H1 (cell line): ENCODE measurements around the gene CFAP221. TPM values are rescaled to one million over a fixed set of nuclear protein-coding genes. Genes with fewer than 3 reads are reported as not detected.
A peak's percentile ranks its signal among the peaks of the same experiment; 100 is the strongest.

Experiments used
- CTCF ChIA-PET: fragments of 300-600 bp; sonication (Branson Sonifier 250); formaldehyde crosslinking; loops from one replicate; lab custom pipeline; 2021; ENCODE audit not compliant: partially characterized antibody; lab: Charles Lee
- POLR2A ChIA-PET: fragments of 300-600 bp; sonication (Branson Sonifier 250); formaldehyde crosslinking; loops from one replicate; lab custom pipeline; 2021; ENCODE audit warnings: inconsistent platforms; ENCODE audit not compliant: partially characterized antibody; lab: Charles Lee
- DNase-seq, 2 experiments: peaks; one replicate each; pipeline versions ENCODE4 v3.0.0 to v3.0.0-alpha.2; 2010 to 2022; ENCODE audit warnings: low spot score in 2 of 2, low read depth in 1 of 2, mixed read lengths in 1 of 2
- FAIRE-seq: peaks from 2 replicates; lab custom pipeline; 2011; peaks lifted over from hg19 to GRCh38; lab: Jason Lieb, UNC
- H2AFZ ChIP-seq: 2 replicates; pipeline ENCODE4 v1.8.1; 2012; ENCODE audit warnings: low read length, inconsistent platforms
- H2AK5ac ChIP-seq: 2 replicates; pipeline ENCODE4 v1.6.1; 2013; ENCODE audit warnings: low read depth, low read length
- H2BK120ac ChIP-seq: replicated peaks from 2 replicates; pipeline ENCODE3; 2013; ENCODE audit warnings: low read depth, low read length, inconsistent platforms
- H2BK12ac ChIP-seq: 2 replicates; pipeline ENCODE4 v1.6.1; 2013; ENCODE audit warnings: low read depth, low read length
- H2BK15ac ChIP-seq: 2 replicates; pipeline ENCODE4 v1.6.1; 2013; ENCODE audit warnings: low read length
- H2BK20ac ChIP-seq: 2 replicates; pipeline ENCODE4 v1.6.1; 2013; ENCODE audit warnings: low read length
- H2BK5ac ChIP-seq: 2 replicates; pipeline ENCODE4 v1.6.1; 2013; ENCODE audit warnings: low read depth, low read length
- H3K14ac ChIP-seq: 2 replicates; pipeline ENCODE4 v1.6.1; 2013; ENCODE audit warnings: inconsistent platforms; ENCODE audit not compliant: insufficient read length
- H3K18ac ChIP-seq: 2 replicates; pipeline ENCODE4 v1.6.1; 2013; ENCODE audit warnings: low read length; ENCODE audit errors: extremely low read depth
- H3K23ac ChIP-seq: 2 replicates; pipeline ENCODE4 v1.6.1; 2013; ENCODE audit warnings: inconsistent platforms; ENCODE audit not compliant: insufficient read length
- H3K23me2 ChIP-seq: 2 replicates; pipeline ENCODE4 v1.6.1; 2013; ENCODE audit warnings: low read depth, low read length
- H3K27ac ChIP-seq: 2 replicates; pipeline ENCODE4 v1.6.1; 2011; ENCODE audit warnings: low read depth, low read length, inconsistent platforms
- H3K27me3 ChIP-seq, 4 experiments: replicated peaks in 1 of 4; 1 replicate in 1 of 4; 2 replicates in 3 of 4; pipeline versions ENCODE4 v1.6.1 to v1.8.1; 2011 to 2013; ENCODE audit warnings: low read length in 3 of 4, mild to moderate bottlenecking in 3 of 4, inconsistent platforms in 2 of 4, mixed read lengths in 2 of 4, moderate library complexity in 1 of 4; ENCODE audit not compliant: control insufficient read depth in 3 of 4, insufficient read depth in 3 of 4; ENCODE audit errors: extremely low read depth in 1 of 4
- H3K36me3 ChIP-seq, 4 experiments: 2 replicates each; pipeline versions ENCODE4 v1.6.1 to v1.8.1; 2011 to 2013; ENCODE audit warnings: mild to moderate bottlenecking in 4 of 4, low read length in 3 of 4, moderate library complexity in 2 of 4, control low read depth in 1 of 4, inconsistent platforms in 1 of 4; ENCODE audit not compliant: insufficient read depth in 4 of 4, control insufficient read depth in 2 of 4
- H3K4ac ChIP-seq: replicated peaks from 2 replicates; pipeline ENCODE3; 2013; ENCODE audit warnings: low read length, low read depth, mixed read lengths, inconsistent platforms; ENCODE audit not compliant: insufficient read length
- H3K4me1 ChIP-seq, 4 experiments: replicated peaks in 1 of 4; 1 replicate in 1 of 4; 2 replicates in 3 of 4; pipeline versions ENCODE4 v1.6.1 to v1.8.1; 2011 to 2013; ENCODE audit warnings: low read length in 3 of 4, inconsistent platforms in 2 of 4, mixed read lengths in 1 of 4; ENCODE audit not compliant: insufficient read depth in 4 of 4, control insufficient read depth in 3 of 4
- H3K4me2 ChIP-seq, 2 experiments: 2 replicates each; pipeline versions ENCODE4 v1.6.1 to v1.8.1; 2011 to 2013; ENCODE audit warnings: low read depth in 2 of 2, low read length in 2 of 2, control low read depth in 1 of 2, inconsistent platforms in 1 of 2, mild to moderate bottlenecking in 1 of 2; ENCODE audit not compliant: insufficient read depth in 1 of 2
- H3K4me3 ChIP-seq, 4 experiments: fragments of 200-600, 300-600 bp in 1 of 4; sonication (generic), shearing (Covaris generic), sonication (Bioruptor Twin) in 1 of 4; 2 replicates each; pipeline versions ENCODE4 v1.5.1 to v1.8.1; 2011 to 2016; ENCODE audit warnings: low read length in 4 of 4, low read depth in 3 of 4, control low read depth in 2 of 4, inconsistent platforms in 2 of 4, mild to moderate bottlenecking in 2 of 4, mixed read lengths in 1 of 4, moderate library complexity in 1 of 4; ENCODE audit not compliant: insufficient read depth in 2 of 4; ENCODE audit errors: extremely low read depth in 1 of 4
- H3K56ac ChIP-seq: replicated peaks from 2 replicates; pipeline ENCODE3; 2013; ENCODE audit warnings: low read depth, mild to moderate bottlenecking, mixed read lengths, low read length, inconsistent platforms; ENCODE audit not compliant: insufficient read length
- H3K79me1 ChIP-seq: 2 replicates; pipeline ENCODE4 v1.6.1; 2013; ENCODE audit warnings: low read depth, low read length, control low read depth
- H3K79me2 ChIP-seq, 2 experiments: 2 replicates each; pipeline versions ENCODE4 v1.6.1 to v1.8.1; 2012 to 2013; ENCODE audit warnings: low read length in 2 of 2, mild to moderate bottlenecking in 2 of 2, inconsistent platforms in 1 of 2; ENCODE audit not compliant: insufficient read depth in 2 of 2, control insufficient read depth in 1 of 2
- H3K9ac ChIP-seq, 4 experiments: replicated peaks in 1 of 4; 1 replicate in 1 of 4; 2 replicates in 3 of 4; pipeline versions ENCODE4 v1.6.1 to v1.8.1; 2011 to 2013; ENCODE audit warnings: low read depth in 3 of 4, low read length in 3 of 4, control low read depth in 2 of 4, mild to moderate bottlenecking in 2 of 4, moderate library complexity in 2 of 4, inconsistent platforms in 1 of 4; ENCODE audit errors: extremely low read depth in 1 of 4
- H3K9me3 ChIP-seq, 2 experiments: 2 replicates each; pipeline versions ENCODE4 v1.6.1 to v1.8.1; 2012 to 2013; ENCODE audit warnings: mild to moderate bottlenecking in 2 of 2, moderate library complexity in 2 of 2, control low read depth in 1 of 2, inconsistent platforms in 1 of 2, low read depth in 1 of 2, low read length in 1 of 2, mixed read lengths in 1 of 2; ENCODE audit not compliant: insufficient read depth in 2 of 2
- H4K20me1 ChIP-seq, 2 experiments: replicated peaks in 1 of 2; 2 replicates each; pipeline versions ENCODE3 to v1.8.1; 2011 to 2013; ENCODE audit warnings: inconsistent platforms in 2 of 2, low read length in 2 of 2, mild to moderate bottlenecking in 1 of 2; ENCODE audit not compliant: insufficient read depth in 2 of 2, control insufficient read depth in 1 of 2
- H4K5ac ChIP-seq: 2 replicates; pipeline ENCODE4 v1.6.1; 2013; ENCODE audit warnings: low read length, low read depth, mixed read lengths, inconsistent platforms; ENCODE audit not compliant: insufficient read length
- H4K8ac ChIP-seq: 2 replicates; pipeline ENCODE4 v1.8.0; 2013; ENCODE audit warnings: mild to moderate bottlenecking, moderate library complexity, low read length, inconsistent platforms; ENCODE audit not compliant: insufficient read depth; ENCODE audit errors: extremely low read depth
- H4K91ac ChIP-seq: replicated peaks from 2 replicates; pipeline ENCODE3; 2013; ENCODE audit warnings: low read length, mixed read lengths, inconsistent platforms; ENCODE audit not compliant: insufficient read length
- BRCA1 ChIP-seq: IDR thresholded peaks from 2 replicates; pipeline ENCODE4 v1.6.1; 2012; ENCODE audit warnings: low read depth, low read length, improper control_type of control experiment
- CHD2 ChIP-seq: IDR thresholded peaks from 2 replicates; pipeline ENCODE4 v1.6.1; 2012; ENCODE audit warnings: low read length, improper control_type of control experiment
- PHF8 ChIP-seq: fragments of 200-600 bp; sonication (generic); conservative IDR thresholded peaks from 2 replicates; pipeline ENCODE4 v1.7.1; 2012; ENCODE audit warnings: low read depth, mild to moderate bottlenecking, inconsistent platforms, low read length, moderate library complexity
- POU5F1 ChIP-seq: IDR thresholded peaks from 2 replicates; pipeline ENCODE4 v1.6.1; 2011; ENCODE audit warnings: low read depth, mild to moderate bottlenecking, low read length, moderate library complexity
- SP4 ChIP-seq: IDR thresholded peaks from 2 replicates; pipeline ENCODE4 v1.6.1; 2012; ENCODE audit warnings: low read length, inconsistent platforms
- SRF ChIP-seq: IDR thresholded peaks from 2 replicates; pipeline ENCODE4 v1.6.1; 2011; ENCODE audit warnings: mild to moderate bottlenecking, low read depth, low read length, moderate library complexity
- YY1 ChIP-seq: IDR thresholded peaks from 2 replicates; pipeline ENCODE4 v1.6.1; 2011; ENCODE audit warnings: low read depth, mild to moderate bottlenecking, low read length
- WGBS, 2 experiments: shearing (Covaris generic) in 1 of 2; methylation state at CpG; one replicate each; pipeline versions ENCODE4 v1.1.6 to v1.1.7; 2013 to 2015; ENCODE audit warnings: low lambda C conversion rate in 2 of 2, mixed read lengths in 2 of 2, inconsistent platforms in 1 of 2, low coverage in 1 of 2, missing lambda C conversion rate in 1 of 2; ENCODE audit not compliant: insufficient replicate concordance in 2 of 2, insufficient coverage in 1 of 2, insufficient read length in 1 of 2; ENCODE audit errors: extremely low coverage in 1 of 2, missing lambda C conversion rate in 1 of 2; 5-methylcytosine and 5-hydroxymethylcytosine counted together
- polyA plus RNA-seq, 7 experiments: library from polyadenylated mRNA; depleted of rRNA in 3 of 7; stranded (reverse) in 5 of 7; unstranded in 2 of 7; fragments of >200 nt in 5 of 7; fragments of 200-250 nt in 2 of 7; gene quantifications; 1 replicate in 5 of 7; 2 replicates in 1 of 7; 4 replicates in 1 of 7; pipeline versions ENCODE4 v1.2.1 to v1.2.3, GENCODE V29; 2011 to 2013; ENCODE audit warnings: missing spikeins in 2 of 7, mixed read lengths in 2 of 7
- total RNA-seq: library from RNA; stranded (reverse); fragmentation: NEBNext Ultra II Directional; extraction: Animal tissue kit (Norgen Biotek cat#: 25700); gene quantifications from 2 replicates; pipeline ENCODE4 v1.2.1, GENCODE V29; 2021

Gene CFAP221
- total and polyA plus RNA-seq, 2 of the 8 experiments (the other 6 are each of a cell fraction or from before 2014, with no cell fraction given): 0.14 to 0.71 TPM

- POLR2A ChIA-PET: no interaction called here
- no peaks in the 10 kb centered on the region for H3K23me2 ChIP-seq
- no peak overlapping the region for H4K91ac ChIP-seq
- H3K56ac ChIP-seq: no peak overlapping the region
- H2BK20ac ChIP-seq: no peak overlapping the region
- no peak overlapping the region for H3K4me3 ChIP-seq
- CTCF ChIA-PET: interaction anchor here (0.8 kb wide), 1 partner anchor 18 kb away, joined by 3 read pairs; no protein-coding TSS in a partner anchor
- no peak overlapping the region for H3K23ac ChIP-seq
- H4K8ac ChIP-seq: no peak overlapping the region
- H4K20me1 ChIP-seq: no peaks in the 10 kb centered on the region
- no peak overlapping the region for H3K4ac ChIP-seq
- no peak for TF ChIP-seq PHF8
- no peak for TF ChIP-seq CHD2
- TF ChIP-seq SP4: no peak
- no peak for TF ChIP-seq BRCA1
- TF ChIP-seq YY1: no peak
- no peak for TF ChIP-seq SRF
- TF ChIP-seq POU5F1: no peak
- no peak overlapping the region for H3K9ac ChIP-seq
- no peaks in the 10 kb centered on the region for H3K27me3 ChIP-seq
- no peak overlapping the region for H4K5ac ChIP-seq
- no peaks in the 10 kb centered on the region for H3K36me3 ChIP-seq
- no peak overlapping the region for H2BK5ac ChIP-seq
- no peak for FAIRE-seq
- WGBS, 2 experiments: 85% methylated on average over 3 of the region's 3 CpGs; no CpG with 5 or more reads in 1 of the 2 experiments
- DNase-seq: no peak
- H2BK12ac ChIP-seq: no peak overlapping the region
- no peaks in the 10 kb centered on the region for H3K4me1 ChIP-seq
- H3K79me2 ChIP-seq: no peaks in the 10 kb centered on the region
- no peak overlapping the region for H3K18ac ChIP-seq
- H3K79me1 ChIP-seq: no peaks in the 10 kb centered on the region
- H2BK15ac ChIP-seq: no peak overlapping the region
- H3K4me2 ChIP-seq: no peak overlapping the region
- no peak overlapping the region for H2BK120ac ChIP-seq
- H3K14ac ChIP-seq: no peak overlapping the region
- no peak overlapping the region for H3K27ac ChIP-seq
- 0 out of 2 replicates have a peak overlapping the region, but pooled peaks have one; percentile 51 for H2AFZ ChIP-seq
- H2AK5ac ChIP-seq: no peak overlapping the region
- no peaks in the 10 kb centered on the region for H3K9me3 ChIP-seq
Observed at GRCh38 chr2:119590873-119591272, 46.6 kb downstream of the CFAP221 start.
